NB4 (cell line): Measurements from ENCODE around the gene IL20RB.

Source experiments
- CTCF ChIP-seq: IDR thresholded peaks from one replicate; pipeline ENCODE4 v1.5.1; 2012; ENCODE audit warnings: low read depth, low read length
- MAX ChIP-seq: IDR thresholded peaks from 2 replicates; pipeline ENCODE4 v1.6.1; 2011; ENCODE audit warnings: low read depth, low read length
- MYC ChIP-seq: IDR thresholded peaks from 2 replicates; pipeline ENCODE4 v1.6.1; 2011; ENCODE audit warnings: low read depth, low read length

- no peak for TF ChIP-seq CTCF
- no peak for TF ChIP-seq MAX
- TF ChIP-seq MYC: no peak
Measured at GRCh38 chr3:136962927-136963326, 5.1 kb downstream of the IL20RB start.
